Left ventricle myocardium inferior (tissue), 1 donor: Measurements from ENCODE around the gene TREML1. TPM values are rescaled to one million over a fixed set of nuclear protein-coding genes. Genes with fewer than 3 reads are reported as not detected.

Experiments
- DNase-seq: peaks from one replicate; pipeline ENCODE4 v3.0.0-alpha.2; 2020
- H3K27ac ChIP-seq: fragments of 200-600 bp; replicated peaks from 2 replicates; pipeline ENCODE4 v1.8.0; 2021
- H3K27me3 ChIP-seq: fragments of 200-600 bp; 2 replicates; pipeline ENCODE4 v1.8.0; 2021; ENCODE audit warnings: low read depth
- H3K36me3 ChIP-seq: fragments of 200-600 bp; 2 replicates; pipeline ENCODE4 v1.8.0; 2021
- H3K4me1 ChIP-seq: fragments of 200-600 bp; 2 replicates; pipeline ENCODE4 v1.8.0; 2021
- H3K4me3 ChIP-seq: fragments of 200-600 bp; 2 replicates; pipeline ENCODE4 v1.8.0; 2021; ENCODE audit warnings: mild to moderate bottlenecking, moderate library complexity
- H3K9me3 ChIP-seq: fragments of 200-600 bp; replicated peaks from 2 replicates; pipeline ENCODE4 v1.8.0; 2021
- intact Hi-C: fragments of 100-400 bp; cut with micrococcal nuclease; formaldehyde crosslinking; loops from one replicate; pipeline ENCODE4 v1.11.0; 2022
- total RNA-seq: library from RNA; stranded (reverse); fragmentation: NEBNext Ultra II Directional; extraction: Animal tissue kit (Norgen Biotek cat#: 25700); gene quantifications from one replicate; pipeline ENCODE4 v1.2.1, GENCODE V29; 2021
- TF ChIP-seq, protein P1 (sequence below): fragments of 200-600 bp; IDR thresholded peaks from 2 replicates; pipeline ENCODE4 v1.8.0; 2021; ENCODE audit warnings: antibody characterized with exemption, mild to moderate bottlenecking, borderline replicate concordance
- donor health status: DM: no; HTN: yes; CAD: no; lungs with severe emphysema.

TREML1 gene
- total RNA-seq, 1 donor from 2014 or later: not detected

GRCh38 chr6:41161851-41162552 is 7.9 kb upstream of the TREML1 start:
- no peak overlapping the region for H3K27ac ChIP-seq
- intact Hi-C loops: no loop called here
- TF ChIP-seq, protein P1, sequence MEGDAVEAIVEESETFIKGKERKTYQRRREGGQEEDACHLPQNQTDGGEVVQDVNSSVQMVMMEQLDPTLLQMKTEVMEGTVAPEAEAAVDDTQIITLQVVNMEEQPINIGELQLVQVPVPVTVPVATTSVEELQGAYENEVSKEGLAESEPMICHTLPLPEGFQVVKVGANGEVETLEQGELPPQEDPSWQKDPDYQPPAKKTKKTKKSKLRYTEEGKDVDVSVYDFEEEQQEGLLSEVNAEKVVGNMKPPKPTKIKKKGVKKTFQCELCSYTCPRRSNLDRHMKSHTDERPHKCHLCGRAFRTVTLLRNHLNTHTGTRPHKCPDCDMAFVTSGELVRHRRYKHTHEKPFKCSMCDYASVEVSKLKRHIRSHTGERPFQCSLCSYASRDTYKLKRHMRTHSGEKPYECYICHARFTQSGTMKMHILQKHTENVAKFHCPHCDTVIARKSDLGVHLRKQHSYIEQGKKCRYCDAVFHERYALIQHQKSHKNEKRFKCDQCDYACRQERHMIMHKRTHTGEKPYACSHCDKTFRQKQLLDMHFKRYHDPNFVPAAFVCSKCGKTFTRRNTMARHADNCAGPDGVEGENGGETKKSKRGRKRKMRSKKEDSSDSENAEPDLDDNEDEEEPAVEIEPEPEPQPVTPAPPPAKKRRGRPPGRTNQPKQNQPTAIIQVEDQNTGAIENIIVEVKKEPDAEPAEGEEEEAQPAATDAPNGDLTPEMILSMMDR: no peak
- no peaks in the 10 kb centered on the region for H3K9me3 ChIP-seq
- no peak for DNase-seq
- H3K4me3 ChIP-seq: no peak overlapping the region
- H3K4me1 ChIP-seq: no peaks in the 10 kb centered on the region
- no peaks in the 10 kb centered on the region for H3K36me3 ChIP-seq
- peaks cover 65% of the 10 kb centered on the region for H3K27me3 ChIP-seq

DNA sequence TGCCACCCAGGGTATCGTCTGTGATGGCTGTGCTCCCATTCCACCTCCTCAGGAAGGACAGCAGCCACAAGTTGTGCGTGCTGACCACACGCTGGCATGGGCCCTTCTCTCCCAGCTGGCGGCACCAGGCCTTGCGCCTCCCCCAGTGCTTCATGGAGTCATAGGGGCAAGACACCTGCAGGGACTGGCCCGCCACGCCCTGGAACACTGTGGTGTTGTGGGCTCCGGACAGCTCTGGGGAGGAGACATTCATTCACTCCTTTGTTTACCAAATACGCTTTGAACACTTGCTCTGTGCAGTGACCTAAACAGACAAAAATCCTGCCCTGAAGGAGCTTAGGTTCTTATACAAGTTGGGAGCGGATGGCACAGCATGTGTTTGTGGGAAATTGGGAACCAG is 7.2 kb upstream of the TREML1 start:
- DNase-seq: no peak
- H3K36me3 ChIP-seq: no peaks in the 10 kb centered on the region
- TF ChIP-seq, protein P1: no peak
- H3K4me3 ChIP-seq: no peak overlapping the region
- H3K27ac ChIP-seq: no peak overlapping the region
- no peaks in the 10 kb centered on the region for H3K4me1 ChIP-seq
- no peaks in the 10 kb centered on the region for H3K9me3 ChIP-seq
- intact Hi-C loops: no loop called here
- H3K27me3 ChIP-seq: peaks cover 68% of the 10 kb centered on the region

DNA sequence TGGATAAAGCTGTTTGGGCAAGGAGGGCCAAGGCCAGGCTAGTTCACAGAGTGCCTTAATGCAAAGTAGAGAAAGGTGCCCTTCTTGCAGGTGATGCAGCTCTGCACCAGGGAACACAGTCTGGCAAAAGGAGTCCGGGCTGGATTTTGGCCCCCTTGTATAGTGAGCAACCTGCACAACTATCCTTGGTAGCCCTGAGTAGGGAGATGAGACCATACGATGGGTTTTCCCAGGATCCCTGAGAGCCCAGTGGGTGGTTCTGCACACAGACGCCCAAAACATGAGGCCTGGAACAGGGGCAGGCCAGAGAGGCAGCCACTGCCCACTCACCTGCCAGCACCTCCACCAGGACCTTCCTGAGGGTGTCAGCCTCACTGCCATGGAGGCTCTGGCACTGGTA is 6.8 kb upstream of the TREML1 start:
- DNase-seq: no peak
- intact Hi-C loops: no loop called here
- Histone ChIP-seq H3K27ac (no peak overlapping the region), H3K4me3 (no peak overlapping the region), H3K27me3 (peaks cover 73% of the 10 kb centered on the region), H3K4me1 (no peaks in the 10 kb centered on the region), H3K9me3 (no peaks in the 10 kb centered on the region), H3K36me3 (no peaks in the 10 kb centered on the region)
- TF ChIP-seq, protein P1: no peak

GRCh38 chr6:41159415-41160082 is 5.4 kb upstream of the TREML1 start:
- Histone ChIP-seq H3K4me1 (no peaks in the 10 kb centered on the region), H3K36me3 (no peaks in the 10 kb centered on the region), H3K4me3 (no peak overlapping the region), H3K9me3 (no peaks in the 10 kb centered on the region), H3K27me3 (peaks cover 84% of the 10 kb centered on the region), H3K27ac (no peak overlapping the region)
- intact Hi-C loops: no loop called here
- no peak for DNase-seq
- TF ChIP-seq, protein P1: no peak

GRCh38 chr6:41157323-41157722 is 3.2 kb upstream of the TREML1 start:
- DNase-seq: no peak
- peaks cover 87% of the 10 kb centered on the region for H3K27me3 ChIP-seq
- no peak overlapping the region for H3K4me3 ChIP-seq
- H3K4me1 ChIP-seq: no peaks in the 10 kb centered on the region
- intact Hi-C loops: no loop called here
- TF ChIP-seq, protein P1: no peak
- no peak overlapping the region for H3K27ac ChIP-seq
- no peaks in the 10 kb centered on the region for H3K9me3 ChIP-seq
- H3K36me3 ChIP-seq: no peaks in the 10 kb centered on the region
